Endodermal cell (in vitro differentiated cells): ENCODE data around the gene COL15A1. TPM values are rescaled to one million over a fixed set of nuclear protein-coding genes. Genes with fewer than 3 reads are reported as not detected.

Experiments used
- DNase-seq: peaks from one replicate; pipeline ENCODE4 v3.0.0-alpha.2; 2017
- H3K27ac ChIP-seq: 2 replicates; pipeline ENCODE4 v1.5.1; 2013; ENCODE audit warnings: mild to moderate bottlenecking, low read depth, low read length, moderate library complexity
- H3K27me3 ChIP-seq: 2 replicates; pipeline ENCODE4 v1.6.1; 2013; ENCODE audit warnings: mild to moderate bottlenecking, low read length, moderate library complexity; ENCODE audit not compliant: insufficient read depth, control insufficient read depth, poor library complexity, severe bottlenecking
- H3K36me3 ChIP-seq: 2 replicates; pipeline ENCODE4 v1.7.0; 2013; ENCODE audit warnings: mild to moderate bottlenecking, low read length, moderate library complexity; ENCODE audit not compliant: control insufficient read depth, insufficient read depth
- H3K4me1 ChIP-seq: one replicate; pipeline ENCODE4 v1.7.0; 2013; ENCODE audit warnings: low read length; ENCODE audit not compliant: control insufficient read depth, insufficient read depth
- H3K4me3 ChIP-seq: 2 replicates; pipeline ENCODE4 v1.5.1; 2013; ENCODE audit warnings: mild to moderate bottlenecking, low read length, moderate library complexity
- H3K9ac ChIP-seq: 2 replicates; pipeline ENCODE4 v1.6.1; 2013; ENCODE audit warnings: mild to moderate bottlenecking, low read length, moderate library complexity; ENCODE audit not compliant: poor library complexity, severe bottlenecking; ENCODE audit errors: extremely low read depth
- H3K9me3 ChIP-seq: 2 replicates; pipeline ENCODE4 v1.6.1; 2013; ENCODE audit warnings: mild to moderate bottlenecking, low read length, moderate library complexity; ENCODE audit not compliant: control insufficient read depth
- H3K27ac Mint-ChIP-seq: 2 replicates; pipeline ENCODE4 v1.8.0; 2020; ENCODE audit warnings: mixed read lengths
- H3K27me3 Mint-ChIP-seq: 2 replicates; pipeline ENCODE4 v1.8.0; 2021; ENCODE audit warnings: mild to moderate bottlenecking, mixed read lengths; ENCODE audit not compliant: insufficient read depth
- H3K36me3 Mint-ChIP-seq: 2 replicates; pipeline ENCODE4 v1.8.0; 2020; ENCODE audit warnings: low read depth, mixed read lengths
- H3K4me1 Mint-ChIP-seq: 2 replicates; pipeline ENCODE4 v1.8.0; 2020; ENCODE audit warnings: mixed read lengths
- H3K4me3 Mint-ChIP-seq: 2 replicates; pipeline ENCODE4 v1.8.0; 2020; ENCODE audit warnings: mild to moderate bottlenecking, moderate library complexity, mixed read lengths
- H3K9me3 Mint-ChIP-seq: 2 replicates; pipeline ENCODE4 v1.8.0; 2020; ENCODE audit warnings: mild to moderate bottlenecking, mixed read lengths
- CTCF ChIP-seq: fragments of 200-600 bp; sonication (generic); conservative IDR thresholded peaks from 2 replicates; pipeline ENCODE4 v1.5.0; 2021; ENCODE audit warnings: antibody characterized with exemption, mild to moderate bottlenecking
- WGBS, 2 experiments: methylation state at CpG; one replicate each; pipeline versions ENCODE4 v1.1.5 to v1.1.7; 2013; ENCODE audit warnings: missing lambda C conversion rate in 2 of 2, mixed read lengths in 1 of 2; ENCODE audit not compliant: insufficient coverage in 1 of 2, insufficient read length in 1 of 2; 5-methylcytosine and 5-hydroxymethylcytosine counted together
- total RNA-seq, 2 donors: library from RNA; stranded (reverse); fragmentation: NEBNext Ultra II Directional in 1 of 2; extraction: Animal tissue kit (Norgen Biotek cat#: 25700) in 1 of 2; gene quantifications; 2 replicates in 1 of 2; 3 replicates in 1 of 2; pipeline ENCODE4 v1.2.1, GENCODE V29; 2021

COL15A1 gene
- total RNA-seq, 2 donors from 2014 or later = 0.27 TPM; not detected in 1

- Mint-ChIP-seq H3K27ac (no peak overlapping the region), H3K9me3 (no peaks in the 10 kb centered on the region), H3K36me3 (peaks cover 4% of the 10 kb centered on the region), H3K4me3 (no peak overlapping the region), H3K4me1 (peaks cover 32% of the 10 kb centered on the region), H3K27me3 (no peaks in the 10 kb centered on the region)
- H3K4me1 ChIP-seq = peaks cover 8% of the 10 kb centered on the region
- H3K27me3 ChIP-seq = no peaks in the 10 kb centered on the region
- H3K36me3 ChIP-seq = peaks cover 18% of the 10 kb centered on the region
- H3K4me3 ChIP-seq = no peak overlapping the region
- H3K9me3 ChIP-seq = no peaks in the 10 kb centered on the region
- no peak overlapping the region for H3K9ac ChIP-seq
- DNase-seq = no peak
- TF ChIP-seq CTCF = no peak
- H3K27ac ChIP-seq = no peak overlapping the region
- WGBS, 2 experiments = 73 to 97% methylated on average over 3 to 6 of the region's 6 CpGs
Measured at GRCh38 chr9:99112750-99113413, 169.2 kb downstream of the COL15A1 start.

- DNase-seq = no peak
- H3K4me1 ChIP-seq = peaks cover 5% of the 10 kb centered on the region
- Mint-ChIP-seq H3K27ac (no peak overlapping the region), H3K9me3 (no peaks in the 10 kb centered on the region), H3K27me3 (no peaks in the 10 kb centered on the region), H3K4me1 (peaks cover 29% of the 10 kb centered on the region), H3K4me3 (no peak overlapping the region), H3K36me3 (peaks cover 4% of the 10 kb centered on the region)
- H3K36me3 ChIP-seq = peaks cover 11% of the 10 kb centered on the region
- no peaks in the 10 kb centered on the region for H3K9me3 ChIP-seq
- WGBS, 2 experiments = 80 to 88% methylated on average over 1 to 2 of the region's 2 CpGs
- no peak for TF ChIP-seq CTCF
- no peak overlapping the region for H3K27ac ChIP-seq
- no peaks in the 10 kb centered on the region for H3K27me3 ChIP-seq
- no peak overlapping the region for H3K9ac ChIP-seq
- H3K4me3 ChIP-seq = no peak overlapping the region
Measured at GRCh38 chr9:99113414-99114048, 169.8 kb downstream of the COL15A1 start.

GRCh38 chr9:99114049-99114440, 170.3 kb downstream of the COL15A1 start:
- Histone ChIP-seq H3K27me3 (no peaks in the 10 kb centered on the region), H3K36me3 (peaks cover 7% of the 10 kb centered on the region), H3K9me3 (no peaks in the 10 kb centered on the region), H3K9ac (no peak overlapping the region), H3K4me1 (peaks cover 5% of the 10 kb centered on the region), H3K4me3 (no peak overlapping the region), H3K27ac (no peak overlapping the region)
- H3K4me3 Mint-ChIP-seq = no peak overlapping the region
- peaks cover 30% of the 10 kb centered on the region for H3K4me1 Mint-ChIP-seq
- no peaks in the 10 kb centered on the region for H3K27me3 Mint-ChIP-seq
- 93 to 95% methylated on average over 3 of the region's 3 CpGs for WGBS, 2 experiments
- no peak overlapping the region for H3K27ac Mint-ChIP-seq
- no peak for DNase-seq
- H3K36me3 Mint-ChIP-seq = peaks cover 4% of the 10 kb centered on the region
- H3K9me3 Mint-ChIP-seq = no peaks in the 10 kb centered on the region
- TF ChIP-seq CTCF = no peak
